Smooth muscle cell (in vitro differentiated cells): ENCODE data around the gene MTOR. TPM values are rescaled to one million over a fixed set of nuclear protein-coding genes. Genes with fewer than 3 reads are reported as not detected.

Source experiments
- DNase-seq: peaks from one replicate; lab custom pipeline; 2025; ENCODE audit not compliant: unreplicated experiment; lab: John Stamatoyannopoulos, UW
- H2AFZ ChIP-seq: fragments of 200-600 bp; sonication (generic); 2 replicates; pipeline ENCODE4 v1.6.0; 2016; ENCODE audit warnings: antibody characterized with exemption, low read depth, mild to moderate bottlenecking
- H3F3A ChIP-seq: fragments of 200-600 bp; sonication (generic); 2 replicates; pipeline ENCODE4 v1.6.0; 2017; ENCODE audit warnings: antibody characterized with exemption, low read depth
- H3K27ac ChIP-seq: fragments of 200-600 bp; sonication (generic); 2 replicates; pipeline ENCODE4 v1.5.1; 2016; ENCODE audit warnings: low read depth, mild to moderate bottlenecking
- H3K27me3 ChIP-seq: fragments of 200-600 bp; sonication (generic); 2 replicates; pipeline ENCODE4 v1.6.1; 2016; ENCODE audit warnings: low read depth, mild to moderate bottlenecking
- H3K36me3 ChIP-seq: fragments of 200-600 bp; sonication (generic); 2 replicates; pipeline ENCODE4 v1.5.1; 2016; ENCODE audit warnings: low read depth
- H3K4me1 ChIP-seq: fragments of 200-600 bp; sonication (generic); 2 replicates; pipeline ENCODE4 v1.5.1; 2016; ENCODE audit warnings: low read depth
- H3K4me2 ChIP-seq: fragments of 200-600 bp; sonication (generic); 2 replicates; pipeline ENCODE4 v1.6.0; 2016; ENCODE audit warnings: mild to moderate bottlenecking
- H3K4me3 ChIP-seq: fragments of 200-600 bp; sonication (generic); 2 replicates; pipeline ENCODE4 v1.5.1; 2016; ENCODE audit warnings: mild to moderate bottlenecking
- H3K79me2 ChIP-seq: fragments of 200-600 bp; sonication (generic); 2 replicates; pipeline ENCODE4 v1.6.0; 2016; ENCODE audit warnings: low read depth, mild to moderate bottlenecking
- H3K9ac ChIP-seq: fragments of 200-600 bp; sonication (generic); 2 replicates; pipeline ENCODE4 v1.6.0; 2016; ENCODE audit warnings: low read depth
- H3K9me3 ChIP-seq: fragments of 200-600 bp; sonication (generic); replicated peaks from 2 replicates; pipeline ENCODE4 v1.5.1; 2016; ENCODE audit warnings: low read depth
- H4K20me1 ChIP-seq: fragments of 200-600 bp; sonication (generic); 2 replicates; pipeline ENCODE4 v1.6.0; 2016; ENCODE audit warnings: low read depth
- WGBS: methylation state at CpG from one replicate; pipeline ENCODE4 v1.1.7; 2016; ENCODE audit warnings: low lambda C conversion rate; 5-methylcytosine and 5-hydroxymethylcytosine counted together
- polyA plus RNA-seq: library from polyadenylated mRNA; unstranded; fragments of >200 nt; fragmentation: Nextera tagmentation; extraction: Ambion mirVana; gene quantifications from 2 replicates; pipeline ENCODE4 v1.2.1, GENCODE V29; 2016
- total RNA-seq: library from RNA; depleted of rRNA; stranded (reverse); fragments of >200 nt; gene quantifications from 2 replicates; pipeline ENCODE4 v1.2.3, GENCODE V29; 2014
- TF ChIP-seq, protein P1 (sequence below): fragments of 200-600 bp; sonication (generic); IDR thresholded peaks from 2 replicates; pipeline ENCODE4 v1.5.1; 2017; ENCODE audit warnings: borderline replicate concordance, mild to moderate bottlenecking, antibody characterized with exemption; ENCODE audit not compliant: insufficient read depth, poor library complexity, severe bottlenecking

The MTOR gene
- total and polyA plus RNA-seq, 2 experiments from 2014 or later = 11.2 to 26.8 TPM

DNA sequence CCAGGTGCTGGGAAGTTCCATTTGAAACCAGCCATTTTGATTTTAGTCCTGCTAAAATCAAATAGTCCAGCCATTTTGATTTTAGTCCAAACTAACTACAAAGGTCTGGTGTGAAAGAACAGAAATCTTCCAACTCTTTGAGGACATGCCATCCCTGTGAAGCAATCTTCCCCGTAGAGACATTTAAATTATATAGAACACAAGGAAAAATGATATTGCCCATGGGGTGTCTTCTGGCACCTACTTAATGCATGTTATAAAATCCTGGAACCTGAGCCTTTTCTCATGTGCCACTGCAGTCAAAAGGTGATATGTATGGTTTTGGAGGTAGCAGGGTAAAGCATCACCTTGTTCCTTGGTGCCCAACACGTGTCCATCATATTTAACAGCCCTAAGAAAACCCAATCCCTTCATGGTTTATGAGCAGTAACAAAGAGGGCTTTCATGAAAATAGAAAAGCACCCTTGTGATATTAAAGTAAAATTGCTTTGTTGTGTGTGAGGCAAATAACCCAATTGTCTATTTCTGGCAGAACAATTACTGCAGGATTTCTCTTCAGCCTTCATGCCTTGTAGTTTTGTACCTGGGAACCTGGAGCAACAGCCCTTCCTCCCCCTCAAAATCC lies 46.9 kb downstream of the MTOR start:
- no peaks in the 10 kb centered on the region for H3K9me3 ChIP-seq
- H3K4me3 ChIP-seq = no peak overlapping the region
- no peaks in the 10 kb centered on the region for H4K20me1 ChIP-seq
- no peaks in the 10 kb centered on the region for H3F3A ChIP-seq
- no peaks in the 10 kb centered on the region for H3K27me3 ChIP-seq
- H3K9ac ChIP-seq = no peak overlapping the region
- no peaks in the 10 kb centered on the region for H3K4me1 ChIP-seq
- no peak overlapping the region for H2AFZ ChIP-seq
- WGBS = 98% methylated on average over 2 of the region's 2 CpGs
- H3K36me3 ChIP-seq = peaks cover 36% of the 10 kb centered on the region
- TF ChIP-seq, protein P1, sequence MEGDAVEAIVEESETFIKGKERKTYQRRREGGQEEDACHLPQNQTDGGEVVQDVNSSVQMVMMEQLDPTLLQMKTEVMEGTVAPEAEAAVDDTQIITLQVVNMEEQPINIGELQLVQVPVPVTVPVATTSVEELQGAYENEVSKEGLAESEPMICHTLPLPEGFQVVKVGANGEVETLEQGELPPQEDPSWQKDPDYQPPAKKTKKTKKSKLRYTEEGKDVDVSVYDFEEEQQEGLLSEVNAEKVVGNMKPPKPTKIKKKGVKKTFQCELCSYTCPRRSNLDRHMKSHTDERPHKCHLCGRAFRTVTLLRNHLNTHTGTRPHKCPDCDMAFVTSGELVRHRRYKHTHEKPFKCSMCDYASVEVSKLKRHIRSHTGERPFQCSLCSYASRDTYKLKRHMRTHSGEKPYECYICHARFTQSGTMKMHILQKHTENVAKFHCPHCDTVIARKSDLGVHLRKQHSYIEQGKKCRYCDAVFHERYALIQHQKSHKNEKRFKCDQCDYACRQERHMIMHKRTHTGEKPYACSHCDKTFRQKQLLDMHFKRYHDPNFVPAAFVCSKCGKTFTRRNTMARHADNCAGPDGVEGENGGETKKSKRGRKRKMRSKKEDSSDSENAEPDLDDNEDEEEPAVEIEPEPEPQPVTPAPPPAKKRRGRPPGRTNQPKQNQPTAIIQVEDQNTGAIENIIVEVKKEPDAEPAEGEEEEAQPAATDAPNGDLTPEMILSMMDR = no peak
- no peak for DNase-seq
- no peaks in the 10 kb centered on the region for H3K79me2 ChIP-seq
- no peak overlapping the region for H3K4me2 ChIP-seq
- H3K27ac ChIP-seq = no peak overlapping the region

DNA sequence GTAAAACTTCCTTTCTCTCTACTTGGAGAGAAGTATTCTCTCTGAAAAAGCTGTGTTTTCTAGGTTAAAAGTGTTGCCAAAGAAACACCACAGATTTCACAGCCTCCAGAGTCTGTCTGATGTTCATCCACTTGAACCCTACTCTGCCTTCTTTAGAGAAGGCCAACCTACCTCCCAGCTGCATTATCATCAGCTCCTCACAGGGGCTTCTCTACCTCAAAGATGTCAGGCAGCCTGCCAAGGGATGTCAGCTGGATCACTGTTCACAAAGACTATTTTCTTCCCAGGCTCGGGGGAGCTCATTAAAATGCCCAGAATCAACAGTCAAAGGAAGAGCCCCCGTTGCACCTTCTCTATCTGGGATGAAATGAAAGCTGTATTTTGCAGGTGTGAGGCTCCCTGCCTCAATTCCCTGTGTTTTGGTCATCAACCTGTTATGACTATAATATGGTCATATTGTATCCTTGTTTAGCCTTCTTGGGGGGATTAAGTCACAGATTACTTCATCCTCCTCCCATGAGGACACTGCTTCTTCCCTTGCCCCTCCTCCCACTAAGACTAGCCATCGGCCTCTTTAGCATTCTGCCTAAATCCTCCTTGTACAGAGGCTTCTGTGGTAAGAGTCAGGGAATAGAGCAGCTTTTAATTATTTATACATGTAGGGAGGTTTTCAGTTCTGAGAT lies 47.5 kb downstream of the MTOR start:
- H2AFZ ChIP-seq = no peak overlapping the region
- no peaks in the 10 kb centered on the region for H3K9me3 ChIP-seq
- H3F3A ChIP-seq = no peaks in the 10 kb centered on the region
- H3K27ac ChIP-seq = no peak overlapping the region
- H3K36me3 ChIP-seq = peaks cover 36% of the 10 kb centered on the region
- H3K9ac ChIP-seq = no peak overlapping the region
- WGBS = 93% methylated on average over 3 of the region's 3 CpGs
- H3K4me1 ChIP-seq = no peaks in the 10 kb centered on the region
- no peak overlapping the region for H3K4me3 ChIP-seq
- H3K79me2 ChIP-seq = no peaks in the 10 kb centered on the region
- no peak overlapping the region for H3K4me2 ChIP-seq
- TF ChIP-seq, protein P1 = no peak
- no peak for DNase-seq
- no peaks in the 10 kb centered on the region for H3K27me3 ChIP-seq
- no peaks in the 10 kb centered on the region for H4K20me1 ChIP-seq

DNA sequence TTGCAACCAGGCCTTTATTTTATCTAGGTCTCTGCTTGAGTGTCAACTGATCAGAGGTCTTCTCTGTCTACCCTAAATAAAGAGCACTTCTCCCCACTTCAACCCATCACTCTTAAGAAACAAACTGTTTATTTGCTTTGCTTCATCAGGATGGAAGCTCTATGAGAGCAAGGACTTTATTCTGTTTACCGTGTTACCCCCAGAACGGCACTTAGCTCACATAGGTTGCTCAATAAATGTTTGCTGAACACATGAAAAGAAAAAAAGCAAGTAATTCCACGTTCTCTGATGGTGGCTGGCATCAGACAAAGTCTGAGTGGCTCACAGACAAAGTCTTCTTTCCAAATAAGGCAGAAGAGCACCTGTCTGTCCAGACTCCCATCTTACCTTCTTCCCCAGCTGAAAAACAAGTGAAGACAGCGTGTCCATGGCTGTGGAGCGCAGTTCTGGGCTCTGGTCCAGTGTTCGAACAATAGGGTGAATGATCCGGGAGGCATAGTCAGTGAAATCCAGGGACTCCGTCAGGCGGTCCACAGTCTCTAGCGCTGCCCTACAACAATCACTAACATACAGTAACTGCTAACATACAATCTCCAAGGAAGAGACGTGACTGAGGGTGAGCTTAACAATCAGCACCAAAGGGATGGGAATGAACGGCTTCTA lies 50.3 kb downstream of the MTOR start:
- Histone ChIP-seq H4K20me1 (no peaks in the 10 kb centered on the region), H3K9ac (no peak overlapping the region), H3F3A (no peaks in the 10 kb centered on the region), H3K4me1 (no peaks in the 10 kb centered on the region), H2AFZ (no peak overlapping the region), H3K36me3 (peaks cover 46% of the 10 kb centered on the region), H3K27ac (no peak overlapping the region), H3K27me3 (no peaks in the 10 kb centered on the region), H3K9me3 (no peaks in the 10 kb centered on the region), H3K4me2 (no peak overlapping the region), H3K79me2 (no peaks in the 10 kb centered on the region), H3K4me3 (no peak overlapping the region)
- TF ChIP-seq, protein P1 = no peak
- DNase-seq = no peak
- 99% methylated on average over 12 of the region's 12 CpGs for WGBS
